Amygdala (tissue), 56 donors: ENCODE results near the gene BPHL.
"Not testable (repeated sequence)": the region's sequence is repeated elsewhere in the genome, so short reads cannot be mapped to it uniquely, and the experiment has no call there.

Experiments used
- DNase-seq, 56 donors: peaks; one replicate each; lab custom pipeline; 2025; lab: John Stamatoyannopoulos, UW

The BPHL gene

DNA sequence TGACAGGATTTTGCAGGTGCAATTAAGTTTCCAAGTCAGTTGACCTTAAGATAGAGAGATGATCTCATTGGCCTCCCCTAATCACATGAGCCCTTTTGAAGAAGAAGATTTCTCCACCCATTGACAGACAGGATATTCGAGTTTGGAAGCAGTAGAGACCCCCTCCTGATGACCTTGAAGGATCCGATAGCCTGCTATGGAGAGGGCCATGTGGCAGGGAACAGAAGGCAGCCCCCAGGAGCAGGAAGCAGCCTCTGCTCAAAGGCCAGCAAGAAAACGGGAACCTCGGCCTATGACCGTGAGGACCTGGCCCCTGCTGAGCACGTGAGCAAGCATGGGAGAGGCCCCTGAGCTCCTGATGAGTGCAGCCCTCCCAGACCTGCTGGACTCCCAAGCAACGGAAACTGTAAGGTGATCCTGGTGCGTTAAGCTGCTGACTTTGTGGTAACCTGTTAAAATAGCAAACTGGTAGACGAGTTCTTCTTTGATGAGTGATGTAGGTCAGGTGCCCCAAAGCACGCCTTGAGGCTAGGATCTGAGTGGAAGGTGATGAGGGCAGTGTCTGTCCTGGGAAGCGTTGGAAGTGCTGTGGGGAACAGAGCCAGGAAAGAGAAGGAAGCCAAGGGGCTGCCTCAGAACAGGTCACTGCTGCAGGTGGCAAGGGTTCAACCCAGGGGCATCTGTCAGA, 57.3 kb downstream of the BPHL start:
- no peak for DNase-seq

GRCh38 chr6:3176562-3177355, 58.2 kb downstream of the BPHL start:
- peak in 5 of 56 donors; percentile 3 to 39 (median 12) for DNase-seq

DNA sequence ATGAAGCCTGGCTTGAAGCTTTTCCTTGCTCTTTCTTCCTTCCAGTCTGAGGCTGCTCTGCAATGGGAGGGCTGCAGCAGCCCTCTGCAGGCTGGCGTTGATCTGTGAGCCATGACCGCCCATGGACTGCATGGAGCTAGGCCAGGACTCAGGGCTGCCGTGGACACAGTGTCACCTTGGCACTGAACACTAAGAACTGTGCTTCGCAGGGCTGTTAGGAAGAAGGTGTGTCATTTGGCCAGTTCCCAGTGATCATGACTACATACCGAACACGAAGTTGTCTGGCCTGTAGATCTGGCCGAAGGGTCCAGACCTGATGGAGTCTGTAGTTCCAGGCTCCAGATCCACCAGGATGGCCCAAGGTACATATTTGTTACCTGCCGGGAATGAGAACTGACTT, 60.2 kb downstream of the BPHL start:
- DNase-seq = not testable (repeated sequence)

DNA sequence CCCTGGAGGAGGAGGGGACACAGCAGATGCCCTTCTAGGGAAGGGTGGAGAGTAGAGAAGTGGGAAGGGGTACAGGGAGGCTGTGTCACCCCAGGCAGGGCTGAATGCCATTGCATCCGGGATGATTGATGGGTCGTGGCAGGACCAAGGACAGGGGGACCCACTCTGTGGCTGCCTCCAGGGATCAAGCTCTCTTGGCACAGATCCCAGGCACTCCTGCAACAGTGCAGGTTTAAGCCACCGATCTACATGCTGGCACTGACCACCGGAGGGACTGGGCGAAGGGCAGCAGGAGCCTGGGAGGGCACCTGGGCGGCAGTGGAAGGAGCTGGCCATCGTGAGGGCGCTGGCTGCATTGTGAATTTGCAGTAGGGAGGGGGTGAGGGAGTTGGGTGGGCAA, 61.4 kb downstream of the BPHL start:
- DNase-seq = peak in 1 of 56 donors; percentile 5

DNA sequence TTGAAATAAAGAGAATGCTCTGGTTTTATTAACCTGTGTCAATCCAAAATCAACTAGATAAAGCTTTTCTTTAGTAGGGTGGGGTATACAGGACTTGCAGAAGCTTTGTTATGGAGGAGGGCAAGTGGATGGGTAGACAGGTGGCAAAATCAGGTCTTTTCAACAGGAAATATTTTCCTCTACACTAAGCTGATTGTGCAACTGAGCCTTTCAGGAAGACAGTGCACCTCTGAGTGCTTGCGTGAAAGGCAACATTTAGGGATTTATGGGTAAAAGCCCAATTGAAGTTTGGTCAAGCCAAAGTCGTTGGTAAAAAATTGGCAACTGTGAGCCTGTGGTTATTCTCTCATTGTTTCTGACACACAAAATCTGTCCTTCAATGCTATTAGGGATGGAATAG, 62.6 kb downstream of the BPHL start:
- DNase-seq = no peak

DNA sequence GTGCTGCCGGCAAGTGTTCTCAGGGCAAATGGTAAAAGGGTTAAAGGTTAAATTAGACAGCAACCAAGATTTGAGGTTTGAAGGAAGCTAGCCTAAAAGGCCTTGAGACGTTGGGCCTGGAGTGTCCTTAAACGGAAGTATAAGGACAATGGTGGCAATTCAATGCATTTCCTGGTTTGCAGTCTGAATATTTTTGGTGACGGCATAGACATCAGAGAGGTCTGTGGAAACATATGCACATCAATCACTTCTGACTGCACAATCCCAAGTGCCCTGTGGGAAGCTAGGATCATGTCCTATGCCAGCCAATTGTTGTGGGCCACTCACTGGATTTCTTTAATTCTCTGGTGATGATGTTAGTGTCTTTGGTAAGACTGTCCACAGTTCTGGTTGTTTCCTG, 64.6 kb downstream of the BPHL start:
- DNase-seq = no peak

DNA sequence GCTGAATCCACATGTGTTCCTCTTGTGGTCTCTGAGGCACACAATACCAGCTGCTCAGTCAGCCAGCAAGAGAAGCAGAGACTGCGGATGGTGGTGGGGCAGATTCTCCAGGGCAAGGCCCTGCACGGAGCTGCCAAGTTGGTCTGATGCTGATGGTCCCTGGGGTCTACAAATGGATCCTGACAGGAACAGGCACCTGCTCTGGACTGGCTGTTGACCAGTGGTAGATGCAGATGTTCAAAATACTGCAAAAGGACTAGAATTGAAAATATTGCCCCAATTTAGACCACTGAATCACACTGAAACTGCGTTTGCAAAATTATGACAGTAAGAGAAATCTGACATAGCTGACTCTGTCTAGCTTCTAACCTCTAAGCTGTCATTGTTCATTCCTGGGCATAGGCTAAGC, 68.5 kb downstream of the BPHL start:
- no peak for DNase-seq

DNA sequence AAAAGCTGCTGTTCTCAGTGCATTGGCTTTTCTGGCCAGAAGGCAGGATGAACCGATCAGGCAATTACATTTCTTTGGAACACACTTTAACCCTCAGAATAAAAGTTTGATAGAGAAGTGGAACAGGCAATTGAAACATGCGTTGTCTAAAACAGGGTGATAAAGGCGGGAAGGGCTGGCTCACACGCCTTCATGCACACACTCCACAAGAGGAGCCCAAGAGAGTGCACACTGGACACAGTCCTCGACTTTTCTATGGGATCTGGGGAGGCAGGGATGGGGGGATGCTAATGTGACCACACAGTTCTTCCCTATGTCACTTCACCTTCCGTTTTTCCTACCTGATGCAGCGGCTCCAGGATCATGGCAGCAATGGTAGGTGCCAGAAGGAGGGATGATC, 69.8 kb downstream of the BPHL start:
- no peak for DNase-seq

DNA sequence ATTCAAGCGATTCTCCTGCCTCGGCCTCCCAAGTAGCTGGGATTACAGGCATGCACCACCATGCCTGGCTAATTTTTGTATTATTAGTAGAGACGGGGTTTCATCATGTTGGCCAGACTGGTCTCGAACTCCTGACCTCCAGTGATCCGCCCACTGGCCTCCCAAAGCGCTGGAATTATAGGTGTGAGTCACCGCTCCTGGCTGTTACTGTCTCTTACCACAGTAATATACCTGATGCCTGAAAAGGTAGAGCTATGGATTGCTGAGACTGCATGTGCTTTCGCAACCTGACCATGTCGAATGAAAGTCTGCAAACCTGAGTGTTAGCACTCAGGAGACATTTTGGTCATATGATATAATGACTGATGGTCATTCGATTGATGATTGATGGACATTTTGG, 70.7 kb downstream of the BPHL start:
- not testable (repeated sequence) for DNase-seq

- no peak for DNase-seq
Measured at GRCh38 chr6:3190056-3190455, 71.5 kb downstream of the BPHL start.

GRCh38 chr6:3190779-3191178, 72.3 kb downstream of the BPHL start:
- DNase-seq = no peak

DNA sequence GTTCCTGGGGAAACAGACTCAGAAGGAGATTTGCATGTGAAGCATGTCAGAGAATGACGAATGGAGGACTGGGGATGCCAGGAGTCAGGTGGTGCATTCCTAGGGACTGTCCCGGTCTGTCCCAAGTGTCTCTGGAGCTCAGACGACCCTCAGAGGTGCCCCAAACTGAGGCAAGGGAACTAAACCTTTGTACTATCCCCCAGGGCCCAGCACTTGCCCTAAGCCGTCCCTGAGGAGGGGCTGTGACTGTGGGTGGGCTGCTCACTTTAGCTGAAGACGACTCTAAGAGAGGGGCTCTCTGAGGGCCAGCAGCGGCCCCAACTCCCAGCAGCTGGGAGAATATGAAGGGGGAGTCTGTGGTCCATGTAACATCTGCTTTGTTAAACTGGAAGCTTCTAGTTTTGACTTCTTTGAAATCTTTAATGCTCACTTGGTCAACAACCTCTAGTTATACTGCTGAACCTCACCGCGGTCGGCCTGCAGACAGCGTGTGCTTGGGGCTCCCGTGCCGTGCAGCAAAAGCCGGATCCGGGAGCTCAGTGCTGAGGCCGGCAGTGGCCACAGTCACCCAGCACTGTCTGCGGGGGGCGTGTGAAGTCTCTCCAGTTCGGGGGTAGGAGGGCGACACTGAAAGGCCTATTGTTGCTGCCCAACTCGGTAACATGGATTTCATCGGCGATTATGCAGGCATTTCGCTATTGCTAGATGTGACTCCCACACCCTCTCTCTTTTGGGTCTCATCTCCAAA, 74.8 kb downstream of the BPHL start:
- peak in 10 of 56 donors; percentile 4 to 34 (median 10) for DNase-seq

- DNase-seq = peak in 51 of 56 donors; percentile 19 to 91 (median 66)
Measured at GRCh38 chr6:3194535-3195419, 76.3 kb downstream of the BPHL start.

GRCh38 chr6:3195420-3195694, 76.8 kb downstream of the BPHL start:
- no peak for DNase-seq

GRCh38 chr6:3195695-3196497, 77.4 kb downstream of the BPHL start:
- peak in 21 of 56 donors; percentile 6 to 61 (median 26) for DNase-seq

DNA sequence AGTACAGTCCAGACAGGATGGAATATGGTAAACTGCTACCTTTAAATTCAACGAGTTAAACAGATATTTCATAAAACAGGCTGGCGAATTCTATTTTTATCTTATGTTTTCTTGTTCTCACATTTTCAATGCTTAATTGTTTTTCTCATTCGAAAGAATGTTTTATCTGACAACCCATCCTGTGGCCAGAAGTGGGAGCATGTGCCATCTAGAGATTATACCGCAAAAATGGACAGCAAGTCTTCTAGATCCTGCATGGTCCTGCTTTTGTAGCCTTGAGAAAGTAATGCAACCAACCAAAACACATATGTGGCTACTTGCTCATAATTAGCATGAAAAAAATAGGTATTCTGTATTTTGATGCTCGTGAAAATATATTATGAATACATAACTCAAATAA, 78.3 kb downstream of the BPHL start:
- no peak for DNase-seq

- not testable (repeated sequence) for DNase-seq
Measured at GRCh38 chr6:3197734-3198133, 79.2 kb downstream of the BPHL start.

DNA sequence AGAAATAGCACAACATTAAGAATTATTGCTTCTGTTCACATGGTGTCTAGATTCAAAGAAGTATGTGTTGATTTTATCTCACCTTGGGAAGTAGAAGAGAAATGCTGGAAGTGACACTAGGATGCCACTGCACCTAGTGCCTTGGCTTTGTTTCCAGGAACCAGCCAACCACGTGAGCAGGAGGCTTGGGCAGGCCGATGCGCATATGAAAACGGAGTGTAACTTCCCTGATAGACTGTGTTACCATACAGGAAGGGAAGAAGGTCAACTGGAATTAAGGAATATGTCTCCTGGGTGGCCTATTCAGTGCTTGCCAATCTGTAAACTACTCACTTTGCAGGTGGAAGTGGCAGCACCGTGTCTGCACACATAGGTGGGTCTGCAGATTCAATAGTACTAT, 80.9 kb downstream of the BPHL start:
- DNase-seq = no peak

DNA sequence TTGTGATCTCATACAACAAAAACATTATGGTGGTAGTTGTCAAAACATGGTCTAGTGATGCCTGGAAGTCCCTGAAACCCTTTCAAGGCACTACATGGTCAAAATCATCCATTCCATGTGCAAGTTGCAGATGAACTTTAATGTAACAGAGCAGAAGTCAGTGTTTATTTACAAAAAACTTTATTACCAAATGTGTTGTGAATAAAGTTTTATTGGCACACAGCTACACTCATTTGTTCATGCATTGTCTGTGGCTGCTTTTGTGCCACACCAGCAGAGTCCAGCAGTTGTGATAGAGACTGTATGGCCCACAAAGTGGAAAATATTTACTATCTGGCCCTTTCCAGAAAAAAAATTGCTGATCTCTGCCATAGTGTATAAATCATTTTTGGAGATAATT, 82.2 kb downstream of the BPHL start:
- no peak for DNase-seq

- no peak for DNase-seq
Measured at GRCh38 chr6:3201388-3201787, 82.9 kb downstream of the BPHL start.
